Gastroesophageal sphincter (tissue), 3 donors: ENCODE measurements around the gene USP5.

Experiments
- EP300 ChIP-seq: sonication (generic); formaldehyde crosslinking; IDR thresholded peaks from one replicate; pipeline ENCODE4 v1.6.1; 2017; ENCODE audit warnings: antibody characterized with exemption, mild to moderate bottlenecking
- POLR2A ChIP-seq, 2 donors: fragments of 450-650 bp; IDR thresholded peaks; one replicate each; pipeline ENCODE4 v1.6.1; 2017; ENCODE audit warnings: antibody characterized with exemption in 2 of 2, mild to moderate bottlenecking in 2 of 2, moderate library complexity in 1 of 2
- POLR2AphosphoS5 ChIP-seq: sonication (generic); formaldehyde crosslinking; IDR thresholded peaks from one replicate; pipeline ENCODE4 v1.6.1; 2017; ENCODE audit warnings: antibody characterized with exemption
- TF ChIP-seq, protein P1 (sequence below), 4 experiments: fragments of 200-600 bp in 2 of 4; fragments of 450-650 bp in 2 of 4; sonication (generic) in 1 of 4; IDR thresholded peaks; one replicate each; pipeline ENCODE4 v1.5.1; 2017 to 2019; ENCODE audit warnings: antibody characterized with exemption in 4 of 4, mild to moderate bottlenecking in 2 of 4, moderate library complexity in 2 of 4

GRCh38 chr12:6860116-6860515 lies 8.2 kb downstream of the USP5 start:
- TF ChIP-seq POLR2AphosphoS5 (no peak), POLR2A (IDR thresholded peaks at IDR 0.05) (no peak), EP300 (no peak)
- TF ChIP-seq, protein P1, sequence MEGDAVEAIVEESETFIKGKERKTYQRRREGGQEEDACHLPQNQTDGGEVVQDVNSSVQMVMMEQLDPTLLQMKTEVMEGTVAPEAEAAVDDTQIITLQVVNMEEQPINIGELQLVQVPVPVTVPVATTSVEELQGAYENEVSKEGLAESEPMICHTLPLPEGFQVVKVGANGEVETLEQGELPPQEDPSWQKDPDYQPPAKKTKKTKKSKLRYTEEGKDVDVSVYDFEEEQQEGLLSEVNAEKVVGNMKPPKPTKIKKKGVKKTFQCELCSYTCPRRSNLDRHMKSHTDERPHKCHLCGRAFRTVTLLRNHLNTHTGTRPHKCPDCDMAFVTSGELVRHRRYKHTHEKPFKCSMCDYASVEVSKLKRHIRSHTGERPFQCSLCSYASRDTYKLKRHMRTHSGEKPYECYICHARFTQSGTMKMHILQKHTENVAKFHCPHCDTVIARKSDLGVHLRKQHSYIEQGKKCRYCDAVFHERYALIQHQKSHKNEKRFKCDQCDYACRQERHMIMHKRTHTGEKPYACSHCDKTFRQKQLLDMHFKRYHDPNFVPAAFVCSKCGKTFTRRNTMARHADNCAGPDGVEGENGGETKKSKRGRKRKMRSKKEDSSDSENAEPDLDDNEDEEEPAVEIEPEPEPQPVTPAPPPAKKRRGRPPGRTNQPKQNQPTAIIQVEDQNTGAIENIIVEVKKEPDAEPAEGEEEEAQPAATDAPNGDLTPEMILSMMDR (IDR thresholded peaks at IDR 0.05) = no peak
